ENCODE measurements around the gene KDELR3.

GRCh38 chr22:38491707-38492348 is 23.9 kb downstream of the KDELR3 start:
- no peak for TF ChIP-seq POLR2AphosphoS5 (IDR thresholded peaks at IDR 0.05; ENCODE audit: low read depth, low read length)
- TF ChIP-seq POLR2A (IDR thresholded peaks at IDR 0.05; ENCODE audit: low read depth, low read length): no peak

Measured in GM12892 (cell line).